HepG2 (cell line): ENCODE results near the gene MFAP3L. TPM values are rescaled to one million over a fixed set of nuclear protein-coding genes. Genes with fewer than 3 reads are reported as not detected.

ENCODE experiments used
- ATAC-seq: fragments of 200-7000 bp; cut with Tn5 transposase; 3 replicates; pipeline ENCODE4 v1.9.1; 2020; ENCODE audit warnings: mild to moderate bottlenecking, moderate library complexity
- Bru-seq: library from RNA; stranded (reverse); fragments of 400-500 nt; gene quantifications from one replicate; lab custom pipeline; 2021; lab: Mats Ljungman, UMichigan
- BruChase-seq, 2 experiments: library from RNA; stranded (reverse); fragments of 400-500 nt; gene quantifications; one replicate each; lab custom pipeline; 2021; lab: Mats Ljungman, UMichigan
- BruUV-seq: library from RNA; stranded (reverse); fragments of 400-500 nt; replicated peaks from 2 replicates; lab custom pipeline; 2021; lab: Mats Ljungman, UMichigan
- CTCF ChIA-PET: fragments of 300-600 bp; formaldehyde crosslinking; extraction: SDS; loops from one replicate; lab custom pipeline; 2021; ENCODE audit warnings: low total read pairs, inconsistent platforms, low intra/inter-chr PET ratio; lab: Yijun Ruan, JAX
- POLR2A ChIA-PET: fragments of 350-600 bp; sonication (Branson Sonifier 250); formaldehyde crosslinking; loops from one replicate; lab custom pipeline; 2020; ENCODE audit warnings: antibody characterized with exemption, inconsistent platforms; lab: Yijun Ruan, JAX
- DNase-seq: peaks from one replicate; pipeline ENCODE4 v3.0.0-alpha.2; 2015; ENCODE audit warnings: low spot score
- FAIRE-seq: peaks from 3 replicates; lab custom pipeline; 2011; peaks lifted over from hg19 to GRCh38; lab: Jason Lieb, UNC
- H2AFZ ChIP-seq: one replicate; pipeline ENCODE4 v1.6.1; 2011; ENCODE audit warnings: low read length, inconsistent platforms
- H3K27ac ChIP-seq: fragments of 300-600 bp; 3 replicates; pipeline ENCODE4 v1.8.0; 2011; ENCODE audit warnings: mixed run types, mild to moderate bottlenecking, mixed read lengths, low read length, inconsistent platforms; ENCODE audit not compliant: insufficient read depth; ENCODE audit errors: extremely low read length
- H3K27me3 ChIP-seq, 2 experiments: fragments of 200-600 bp in 1 of 2; 2 replicates in 1 of 2; 3 replicates in 1 of 2; pipeline versions ENCODE4 v1.6.0 to v1.8.0; 2011; ENCODE audit warnings: low read length in 2 of 2, mild to moderate bottlenecking in 2 of 2, moderate library complexity in 2 of 2, inconsistent platforms in 1 of 2; ENCODE audit not compliant: insufficient read depth in 2 of 2, control insufficient read depth in 1 of 2
- H3K36me3 ChIP-seq, 2 experiments: fragments of 200-600 bp in 1 of 2; replicated peaks in 1 of 2; 2 replicates in 1 of 2; 3 replicates in 1 of 2; pipeline versions ENCODE4 v1.5.1 to v1.8.0; 2011; ENCODE audit warnings: low read length in 2 of 2, inconsistent platforms in 1 of 2; ENCODE audit not compliant: insufficient read depth in 2 of 2, control insufficient read depth in 1 of 2
- H3K4me1 ChIP-seq: 2 replicates; pipeline ENCODE4 v1.5.1; 2012; ENCODE audit warnings: low read length, inconsistent platforms; ENCODE audit not compliant: insufficient read depth
- H3K4me2 ChIP-seq: 2 replicates; pipeline ENCODE4 v1.6.0; 2011; ENCODE audit warnings: low read depth, low read length, inconsistent platforms
- H3K4me3 ChIP-seq, 3 experiments: fragments of 200-600 bp in 1 of 3; sonication (generic), shearing (Covaris generic) in 1 of 3; replicated peaks in 1 of 3; 2 replicates each; pipeline ENCODE4 v1.5.1; 2011 to 2016; ENCODE audit warnings: low read length in 3 of 3, inconsistent platforms in 2 of 3, low read depth in 2 of 3, mild to moderate bottlenecking in 2 of 3, control low read depth in 1 of 3, mixed read lengths in 1 of 3; ENCODE audit not compliant: insufficient read depth in 1 of 3
- H3K79me2 ChIP-seq: one replicate; pipeline ENCODE4 v1.6.1; 2011; ENCODE audit warnings: low read length, inconsistent platforms; ENCODE audit not compliant: insufficient read depth
- H3K9ac ChIP-seq: 2 replicates; pipeline ENCODE4 v1.6.0; 2011; ENCODE audit warnings: mild to moderate bottlenecking, low read depth, low read length, inconsistent platforms; ENCODE audit not compliant: insufficient read depth
- H3K9me3 ChIP-seq: 2 replicates; pipeline ENCODE4 v1.5.1; 2012; ENCODE audit warnings: mild to moderate bottlenecking, low read length
- H4K20me1 ChIP-seq: 2 replicates; pipeline ENCODE4 v1.6.0; 2011; ENCODE audit warnings: inconsistent platforms, mild to moderate bottlenecking, low read length, moderate library complexity; ENCODE audit not compliant: insufficient read depth
- CBX5 ChIP-seq: sonication (generic); formaldehyde crosslinking; IDR thresholded peaks from 2 replicates; pipeline ENCODE4 v1.4.0; 2020; ENCODE audit warnings: missing genetic modification reagents, borderline replicate concordance
- HMGXB3 ChIP-seq: sonication (generic); formaldehyde crosslinking; IDR thresholded peaks from 2 replicates; pipeline ENCODE4 v1.4.0; 2020; ENCODE audit warnings: missing genetic modification reagents, borderline replicate concordance
- IRF2 ChIP-seq: IDR thresholded peaks from 2 replicates; pipeline ENCODE4 v1.6.1; 2018; ENCODE audit warnings: missing genetic modification reagents, missing compliant biosample characterization
- JUND ChIP-seq: sonication (generic); formaldehyde crosslinking; IDR thresholded peaks from 2 replicates; pipeline ENCODE4 v1.8.0; 2022; ENCODE audit warnings: mild to moderate bottlenecking, missing genetic modification reagents
- KLF15 ChIP-seq: sonication (generic); formaldehyde crosslinking; IDR thresholded peaks from 2 replicates; pipeline ENCODE4 v1.8.1; 2023; ENCODE audit warnings: borderline replicate concordance, mild to moderate bottlenecking, inconsistent platforms, missing genetic modification reagents, mixed read lengths
- PITX1 ChIP-seq: sonication (generic); formaldehyde crosslinking; IDR thresholded peaks from 2 replicates; pipeline ENCODE4 v1.5.1; 2020; ENCODE audit warnings: mild to moderate bottlenecking, missing genetic modification reagents
- RELA ChIP-seq: sonication (generic); formaldehyde crosslinking; IDR thresholded peaks from 2 replicates; pipeline ENCODE4 v1.4.0; 2020; ENCODE audit warnings: missing genetic modification reagents
- SMARCC2 ChIP-seq: fragments of 450-650 bp; IDR thresholded peaks from 2 replicates; pipeline ENCODE4 v1.6.1; 2017; ENCODE audit warnings: antibody characterized with exemption, mild to moderate bottlenecking
- SRSF1 ChIP-seq: fragments of 200-400 bp; formaldehyde crosslinking; optimal IDR thresholded peaks from 2 replicates; pipeline ENCODE3; 2017; ENCODE audit warnings: mild to moderate bottlenecking, low read depth, low read length, moderate library complexity
- TBX3 ChIP-seq: fragments of 450-650 bp; IDR thresholded peaks from 2 replicates; pipeline ENCODE4 v1.6.1; 2017; ENCODE audit warnings: antibody characterized with exemption, mild to moderate bottlenecking, inconsistent platforms, borderline replicate concordance
- TCF7 ChIP-seq: sonication (generic); IDR thresholded peaks from 2 replicates; pipeline ENCODE4 v1.6.1; 2016; ENCODE audit warnings: antibody characterized with exemption, low read depth
- ZNF367 ChIP-seq: sonication (generic); formaldehyde crosslinking; IDR thresholded peaks from 2 replicates; pipeline ENCODE4 v1.4.0; 2020; ENCODE audit warnings: missing genetic modification reagents, borderline replicate concordance
- ZNF383 ChIP-seq: sonication (generic); formaldehyde crosslinking; IDR thresholded peaks from 2 replicates; pipeline ENCODE4 v1.4.0; 2020; ENCODE audit warnings: missing genetic modification reagents, mild to moderate bottlenecking, borderline replicate concordance
- ZNF614 ChIP-seq: IDR thresholded peaks from 2 replicates; pipeline ENCODE4 v1.6.1; 2018; ENCODE audit warnings: missing biosample characterization, missing genetic modification reagents, inconsistent platforms, borderline replicate concordance
- ZNF816 ChIP-seq: sonication (generic); formaldehyde crosslinking; IDR thresholded peaks from 2 replicates; pipeline ENCODE4 v1.8.0; 2022; ENCODE audit warnings: missing genetic modification reagents, mild to moderate bottlenecking, borderline replicate concordance
- WGBS: methylation state at CpG from one replicate; pipeline ENCODE4 v1.1.6; 2017; ENCODE audit warnings: low lambda C conversion rate; 5-methylcytosine and 5-hydroxymethylcytosine counted together
- in situ Hi-C: cut with HindIII; loops from 2 replicates; pipeline ENCODE4 v1.10.0; 2017; ENCODE audit warnings: low pct_unique_long_range_greater_than_20kb; ENCODE audit not compliant: extremely low pct_ligation_motif_present
- intact Hi-C: fragments of 100-400 bp; cut with micrococcal nuclease; formaldehyde crosslinking; loops from one replicate; pipeline ENCODE4 v1.10.0; 2022; ENCODE audit not compliant: unreplicated experiment
- long read RNA-seq, 2 experiments: library from RNA in 1 of 2; library from polyadenylated mRNA in 1 of 2; stranded (forward) in 1 of 2; unstranded in 1 of 2; transcript quantifications; one replicate each; pipeline ENCODE4 v2.0.0, GENCODE V29; 2019 to 2022
- polyA minus RNA-seq, 3 experiments: library from RNA; depleted of rRNA, polyadenylated mRNA; stranded (reverse); fragments of >200 nt; gene quantifications; 2 replicates each; pipeline ENCODE4 v1.2.3, GENCODE V29; 2011; ENCODE audit warnings: low replicate concordance in 1 of 3
- polyA plus RNA-seq, 8 experiments: library from polyadenylated mRNA; depleted of rRNA in 3 of 8; stranded (reverse) in 7 of 8; unstranded in 1 of 8; fragments of >200 nt; fragmentation: Illumina TruSeq in 4 of 8; extraction: Trizol in 4 of 8; gene quantifications; 2 replicates each; pipeline versions ENCODE4 v1.2.1 to v1.2.3, GENCODE V29; 2011 to 2016; ENCODE audit warnings: low read depth in 4 of 8, missing spikeins in 1 of 8, mixed read lengths in 1 of 8; ENCODE audit not compliant: insufficient read depth in 1 of 8
- total RNA-seq, 5 experiments: library from RNA; depleted of rRNA; stranded (reverse); fragments of >200 nt; fragmentation: Illumina TruSeq; extraction: Trizol; gene quantifications; 2 replicates each; pipeline ENCODE4 v1.2.3, GENCODE V29; 2016; ENCODE audit warnings: low read depth in 1 of 5

The MFAP3L gene
- total RNA-seq (2016; rRNA removed; fragmentation: Illumina TruSeq; extraction: Trizol), result 3.6 and 3.7 TPM in 2 replicates
- 1.3 and 1.4 TPM in 2 replicates for total RNA-seq (2016; cell fraction: cytosol; rRNA removed; fragmentation: Illumina TruSeq; extraction: Trizol; ENCODE audit: low read depth)
- total RNA-seq (2016; cell fraction: insoluble cytoplasmic fraction; rRNA removed; fragmentation: Illumina TruSeq; extraction: Trizol), result 3.6 TPM in 2 replicates
- 3.5 and 4.4 TPM in 2 replicates for total RNA-seq (2016; cell fraction: membrane; rRNA removed; fragmentation: Illumina TruSeq; extraction: Trizol)
- total RNA-seq (2016; cell fraction: nucleus; rRNA removed; fragmentation: Illumina TruSeq; extraction: Trizol), result 3.3 and 4.0 TPM in 2 replicates
- 0.88 and 1.5 TPM in 2 replicates for polyA plus RNA-seq (2011; rRNA removed)
- 0.60 and 0.70 TPM in 2 replicates for polyA plus RNA-seq (2011; cell fraction: cytosol; rRNA removed)
- 1.2 and 1.4 TPM in 2 replicates for polyA plus RNA-seq (2011; cell fraction: nucleus; rRNA removed)
- polyA plus RNA-seq (2012), result 0.31 and 0.51 TPM in 2 replicates
- polyA plus RNA-seq (2016; cell fraction: cytosol; fragmentation: Illumina TruSeq; extraction: Trizol; ENCODE audit: low read depth), result 2.4 and 2.5 TPM in 2 replicates
- 1.8 and 3.3 TPM in 2 replicates for polyA plus RNA-seq (2016; cell fraction: insoluble cytoplasmic fraction; fragmentation: Illumina TruSeq; extraction: Trizol; ENCODE audit: low read depth)
- 2.3 and 3.1 TPM in 2 replicates for polyA plus RNA-seq (2016; cell fraction: membrane; fragmentation: Illumina TruSeq; extraction: Trizol; ENCODE audit: low read depth)
- 1.6 and 2.8 TPM in 2 replicates for polyA plus RNA-seq (2016; cell fraction: nucleus; fragmentation: Illumina TruSeq; extraction: Trizol; ENCODE audit: insufficient read depth, low read depth)
- polyA minus RNA-seq (2011; rRNA and poly(A)+ RNA removed; ENCODE audit: low replicate concordance), result 2.1 and 8.8 TPM in 2 replicates
- 0.79 and 1.7 TPM in 2 replicates for polyA minus RNA-seq (2011; cell fraction: cytosol; rRNA and poly(A)+ RNA removed)
- polyA minus RNA-seq (2011; cell fraction: nucleus; rRNA and poly(A)+ RNA removed), result 1.2 and 1.9 TPM in 2 replicates
- percentile 29 among the genes with signal in this experiment for Bru-seq, nascent RNA
- BruChase-seq, experiment 1, labeled RNA remaining after a 6-hour chase, result percentile 33 among the genes with signal in this experiment
- BruChase-seq, experiment 2, labeled RNA remaining after a 2-hour chase, result percentile 32 among the genes with signal in this experiment
- long read RNA-seq, experiment 1, partial matches to known transcripts, result 0 of 1 reads
- long read RNA-seq, experiment 1, other reads (novel, unspliced or antisense), result 0 of 1 reads
- long read RNA-seq, experiment 2, partial matches to known transcripts, result 0 of 3 reads
- long read RNA-seq, experiment 2, other reads (novel, unspliced or antisense), result 3 of 3 reads

DNA sequence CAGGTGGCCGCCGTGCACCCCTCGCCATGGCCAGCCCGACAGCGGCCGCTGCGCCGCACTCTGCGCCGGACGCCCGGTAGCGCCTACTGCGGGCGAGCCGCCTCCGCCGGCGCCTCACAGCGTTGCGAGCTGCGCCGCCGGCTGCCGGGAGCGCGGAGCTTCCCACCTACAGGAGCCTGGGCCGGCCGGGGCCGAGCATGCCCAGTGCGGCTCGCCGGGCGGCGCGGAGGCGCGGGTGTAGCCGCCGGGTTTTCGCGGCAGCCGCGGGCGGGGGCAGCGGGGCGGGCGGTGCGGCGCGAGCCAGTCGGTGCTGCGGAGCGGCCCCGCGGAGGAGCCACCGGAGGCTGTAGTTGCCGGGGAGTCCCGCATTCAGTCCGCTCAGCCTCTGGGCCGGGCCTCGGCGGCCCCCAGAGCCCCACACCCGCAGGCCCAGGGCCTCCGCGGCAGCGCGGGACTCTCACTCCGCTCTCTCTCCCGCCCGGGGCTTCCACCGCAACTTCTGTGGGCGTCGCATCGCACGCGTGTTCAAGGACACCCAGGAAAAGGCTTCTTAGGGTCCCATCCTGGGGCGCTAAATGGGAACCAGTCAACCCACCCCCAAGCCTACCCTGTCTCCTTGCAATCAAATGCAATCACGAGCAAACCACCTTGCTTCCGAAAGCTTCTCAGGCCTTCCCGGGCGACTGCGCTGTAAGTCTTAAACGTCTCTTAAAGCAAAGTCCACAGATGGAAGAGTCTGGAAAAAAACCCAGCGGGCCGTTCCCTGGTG is at the start of gene MFAP3L:
Gene MFAP3L (minus strand): TSS at position 143 of the 769 bp plus-strand sequence. CDS start 20,518 bp downstream, outside the sequence.
- peaks cover 11% of the 10 kb centered on the region for H3K4me1 ChIP-seq
- no peak for FAIRE-seq
- H4K20me1 ChIP-seq, result no peaks in the 10 kb centered on the region
- intact Hi-C loops (loop anchor here (1.0 to 5.0 kb wide), 2 partner anchors 269 to 406 kb away; partner anchors contain the start of genes CLCN3 and HPF1), in situ Hi-C loops (no loop called here)
- H3K79me2 ChIP-seq, result no peaks in the 10 kb centered on the region
- WGBS, result 1% methylated on average over 9 of the region's 86 CpGs
- peak within 1 kb of the TSS; percentile 78 for H2AFZ ChIP-seq
- H3K4me3 ChIP-seq, result peak within 1 kb of the TSS; percentile 68 to 96 (median 90)
- peak; percentile 97 for ATAC-seq
- H3K9ac ChIP-seq, result peak within 1 kb of the TSS; percentile 76
- POLR2A ChIA-PET, result interaction anchor here (0.6 to 1.0 kb wide), 3 partner anchors 12 to 1016 kb away, joined by 3 read pairs; partner anchors contain the start of gene CBR4
- peak; percentile 63 for DNase-seq
- H3K27ac ChIP-seq, result peak within 1 kb of the TSS; percentile 64
- peak within 1 kb of the TSS; percentile 99 for H3K4me2 ChIP-seq
- no peaks in the 10 kb centered on the region for H3K36me3 ChIP-seq
- H3K9me3 ChIP-seq, result no peaks in the 10 kb centered on the region
- peaks cover 0 to 15% of the 10 kb centered on the region in 2 experiments; a peak in 3 of 5 replicates for H3K27me3 ChIP-seq
- CTCF ChIA-PET, result no interaction called here
- BruUV-seq, result TSS peak; percentile 83
- no peak for TF ChIP-seq ZNF614 (CRISPR knock-in tag)
- TF ChIP-seq IRF2 (CRISPR knock-in tag), result no peak
- no peak for TF ChIP-seq ZNF816 (CRISPR knock-in tag)
- TF ChIP-seq HMGXB3 (CRISPR knock-in tag), result no peak
- no peak for TF ChIP-seq RELA (CRISPR knock-in tag)
- no peak for TF ChIP-seq SMARCC2
- TF ChIP-seq ZNF367 (CRISPR knock-in tag), result no peak; the same call in 1 of the 2 replicates
- no peak for TF ChIP-seq CBX5 (CRISPR knock-in tag)
- TF ChIP-seq ZNF383 (CRISPR knock-in tag), result no peak
- TF ChIP-seq JUND, result no peak
- no peak for TF ChIP-seq KLF15 (CRISPR knock-in tag)
- no peak for TF ChIP-seq SRSF1
- TF ChIP-seq TCF7, result no peak
- no peak for TF ChIP-seq TBX3
- TF ChIP-seq PITX1, result no peak
